SIG-M5 treated with dmso at 0.1 percent for 504 hours (cell line): ENCODE measurements around the gene FOXN3.

Experiments used
- DNase-seq: peaks from one replicate; lab custom pipeline; 2025; ENCODE audit not compliant: unreplicated experiment; lab: John Stamatoyannopoulos, UW

Gene FOXN3

GRCh38 chr14:89237921-89238529 lies 179.0 kb downstream of the FOXN3 start:
- DNase-seq = peak; percentile 23

- no peak for DNase-seq
Measured at GRCh38 chr14:89236851-89237250, 180.2 kb downstream of the FOXN3 start.

DNA sequence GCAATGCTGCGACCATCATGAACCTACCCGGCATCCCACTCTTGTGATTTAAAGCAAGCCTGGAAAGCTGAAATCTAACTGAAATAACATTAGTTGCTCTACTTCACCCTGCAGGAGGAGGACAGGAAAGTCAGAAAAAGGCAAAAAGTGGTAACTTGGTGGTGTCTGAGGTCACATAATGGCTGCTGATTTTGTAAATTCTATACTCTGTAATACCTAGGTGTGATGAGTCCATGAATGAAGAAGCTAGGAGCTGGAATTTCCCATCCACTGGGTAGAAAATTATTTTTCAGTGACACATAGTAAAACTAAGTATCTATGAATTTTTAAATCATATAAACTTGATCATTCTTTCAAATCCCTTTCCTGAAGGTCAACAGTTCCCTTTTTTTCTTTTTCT lies 183.8 kb downstream of the FOXN3 start:
- DNase-seq = no peak

DNA sequence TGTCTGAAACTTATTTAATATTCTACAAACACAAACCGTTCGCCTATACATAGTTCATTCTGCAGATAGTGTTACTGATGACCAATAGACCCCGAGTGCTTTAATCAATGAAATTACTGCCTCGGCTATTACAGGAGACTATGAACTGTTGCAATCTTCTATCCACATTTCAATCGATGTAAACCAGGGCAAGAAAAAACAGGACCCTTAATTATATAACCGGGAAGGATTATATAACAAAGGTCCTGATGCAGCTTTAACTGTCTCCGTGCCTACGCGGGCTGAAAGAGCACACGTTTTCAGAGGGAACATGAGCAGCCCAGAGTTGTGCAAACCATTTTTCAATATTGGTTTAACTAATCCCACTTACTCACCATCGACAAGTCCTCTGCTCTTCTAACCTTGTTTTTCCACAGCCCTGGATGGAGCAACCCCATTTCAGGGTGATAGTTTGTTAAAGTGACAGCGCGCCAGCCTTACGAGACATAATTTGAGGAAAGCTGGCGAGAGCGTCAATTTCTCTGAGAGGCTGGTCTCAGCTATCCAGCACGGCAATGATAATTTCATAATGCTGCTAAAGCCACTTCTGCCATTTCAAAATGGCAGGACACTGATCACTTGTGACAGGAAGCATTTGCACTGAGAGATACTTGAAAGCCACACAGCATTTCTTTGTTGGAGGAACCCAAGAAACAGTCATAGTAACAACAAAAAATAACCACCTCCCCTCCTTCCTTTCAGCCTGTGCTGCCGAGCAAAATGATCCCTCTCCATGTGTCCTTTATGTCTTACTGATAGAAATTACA lies 184.6 kb downstream of the FOXN3 start:
- DNase-seq = no peak

DNA sequence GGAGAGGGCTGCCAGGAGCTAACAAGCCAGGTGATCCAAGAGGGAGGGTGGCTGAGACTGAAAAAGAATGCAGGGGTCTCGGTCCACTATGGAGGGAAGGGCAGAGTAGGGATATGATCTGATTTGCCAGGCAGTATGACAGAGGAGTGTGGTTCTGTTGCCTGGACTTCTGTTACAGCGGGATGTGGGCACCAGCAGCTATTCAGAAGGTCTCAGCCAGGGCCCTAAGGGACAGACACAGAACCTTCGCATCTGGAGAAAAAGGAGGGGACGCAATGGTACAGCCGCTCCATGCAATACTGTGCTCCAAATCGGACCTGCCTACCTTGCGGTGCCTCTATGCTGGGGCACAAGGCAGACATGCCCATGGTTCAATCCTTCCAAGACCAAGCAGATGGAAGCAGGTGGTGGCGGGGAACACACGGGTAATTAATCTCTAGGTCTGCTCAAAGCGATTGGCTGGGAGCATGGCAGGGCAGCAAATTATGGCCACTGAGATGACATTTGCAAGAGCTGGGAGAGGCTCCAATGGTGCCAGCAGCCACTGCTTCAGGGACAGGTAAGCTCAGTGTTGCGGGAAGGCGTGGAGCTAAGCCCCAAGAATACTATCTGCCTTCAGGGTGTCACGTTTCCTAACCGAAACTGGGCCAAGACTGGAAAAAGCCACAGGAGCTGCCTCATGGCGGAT lies 185.5 kb downstream of the FOXN3 start:
- no peak for DNase-seq

DNA sequence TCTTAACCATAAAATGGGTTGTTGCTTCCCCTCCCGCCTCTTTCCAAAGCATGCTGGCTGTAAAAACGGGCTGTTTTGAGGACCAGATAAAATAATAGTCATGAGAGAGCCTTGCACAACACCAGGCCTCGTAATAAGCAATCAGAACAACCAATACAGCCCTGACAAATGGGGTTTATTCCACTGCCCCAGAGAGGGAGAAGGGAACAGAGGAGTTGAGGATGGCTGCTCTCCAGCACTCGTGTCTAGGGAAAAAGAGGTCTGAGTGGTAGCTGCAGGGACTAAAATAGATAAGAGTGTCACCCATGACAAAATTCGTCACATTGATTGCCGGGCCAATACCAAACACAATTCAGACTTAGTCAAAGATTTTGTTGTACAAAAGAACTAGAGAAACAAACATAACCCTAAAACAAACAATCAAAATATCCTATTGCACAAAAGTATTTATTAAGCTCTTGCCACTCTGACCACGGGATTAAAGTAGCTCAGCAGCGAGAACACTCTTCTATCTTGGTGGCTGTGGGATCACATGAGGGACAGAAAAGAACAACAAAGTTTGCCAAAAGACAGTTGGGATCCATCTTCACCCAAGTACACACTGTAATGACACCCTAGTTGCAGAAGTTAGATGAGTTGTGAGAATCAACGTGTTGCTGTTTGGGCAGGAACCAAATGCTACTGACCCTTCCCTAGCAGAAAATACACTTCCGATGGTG lies 188.0 kb downstream of the FOXN3 start:
- DNase-seq = no peak

DNA sequence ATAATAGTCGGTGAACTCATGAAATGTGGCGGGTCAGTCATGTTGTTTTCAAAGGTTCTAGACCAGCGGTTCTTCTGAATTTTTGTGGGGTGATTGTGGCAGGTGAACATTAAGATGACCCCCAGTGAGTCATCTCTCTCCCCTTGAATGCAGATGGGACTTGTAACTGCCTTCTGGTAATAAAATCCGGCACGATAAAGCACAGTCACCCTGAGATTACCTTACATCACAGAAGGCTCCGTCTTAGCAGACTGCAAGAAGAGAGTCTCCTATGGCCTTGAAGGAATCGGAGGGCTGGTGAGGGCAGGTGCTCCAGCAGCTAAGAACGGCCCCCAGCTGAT lies 189.6 kb downstream of the FOXN3 start:
- no peak for DNase-seq

DNA sequence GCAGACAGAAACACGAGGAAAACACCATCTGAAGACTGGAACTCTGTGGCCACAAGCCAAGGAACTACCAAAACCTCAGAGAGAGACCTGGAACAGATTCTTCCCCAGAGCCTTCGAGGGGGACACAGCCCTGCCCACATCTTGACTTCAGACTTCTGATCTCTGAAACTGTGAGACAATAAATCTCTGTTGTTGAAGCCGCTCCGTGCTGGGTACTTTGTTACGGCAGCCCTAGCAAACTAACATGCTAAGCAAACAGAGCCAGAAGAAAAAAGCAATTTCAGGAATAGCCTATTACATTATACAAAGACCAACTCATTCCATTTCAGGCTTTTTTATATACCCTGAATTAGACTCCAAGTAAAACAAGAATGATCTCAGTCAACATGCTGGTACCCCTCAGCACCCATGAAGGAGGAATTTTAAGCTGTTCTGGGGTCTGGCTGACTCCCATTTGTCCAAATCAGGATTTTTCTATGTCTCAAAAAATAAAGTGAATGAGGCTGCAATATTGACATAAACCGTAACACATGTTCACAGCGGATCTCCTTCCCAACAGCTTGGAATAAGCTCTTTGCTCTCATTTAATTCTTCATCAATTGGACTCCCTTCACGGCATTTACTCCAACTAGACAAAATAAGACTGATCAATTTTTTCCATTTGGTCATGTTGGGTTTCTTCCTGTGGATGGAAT lies 190.1 kb downstream of the FOXN3 start:
- DNase-seq = no peak

DNA sequence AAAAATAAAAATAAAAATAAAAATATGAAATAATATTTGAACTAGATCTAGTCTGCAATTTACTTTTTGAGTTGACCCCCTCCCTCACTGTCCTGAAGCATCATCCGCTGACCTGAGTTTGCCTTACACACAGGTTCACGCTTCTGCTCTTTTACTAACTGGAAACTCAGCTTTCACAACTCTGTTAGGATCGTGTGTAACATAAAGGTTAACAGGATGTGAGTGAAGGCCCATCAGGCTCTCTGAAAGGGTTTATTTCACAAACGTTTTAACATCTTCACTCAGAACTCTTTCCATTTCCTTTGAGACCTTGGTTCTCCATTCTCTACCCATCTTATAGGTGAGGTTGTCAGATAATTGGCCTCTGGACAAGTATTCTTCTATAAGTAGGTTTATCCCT lies 191.4 kb downstream of the FOXN3 start:
- no peak for DNase-seq

GRCh38 chr14:89221109-89221810 lies 195.8 kb downstream of the FOXN3 start:
- no peak for DNase-seq

GRCh38 chr14:89219051-89219450 lies 198.0 kb downstream of the FOXN3 start:
- DNase-seq = no peak

DNA sequence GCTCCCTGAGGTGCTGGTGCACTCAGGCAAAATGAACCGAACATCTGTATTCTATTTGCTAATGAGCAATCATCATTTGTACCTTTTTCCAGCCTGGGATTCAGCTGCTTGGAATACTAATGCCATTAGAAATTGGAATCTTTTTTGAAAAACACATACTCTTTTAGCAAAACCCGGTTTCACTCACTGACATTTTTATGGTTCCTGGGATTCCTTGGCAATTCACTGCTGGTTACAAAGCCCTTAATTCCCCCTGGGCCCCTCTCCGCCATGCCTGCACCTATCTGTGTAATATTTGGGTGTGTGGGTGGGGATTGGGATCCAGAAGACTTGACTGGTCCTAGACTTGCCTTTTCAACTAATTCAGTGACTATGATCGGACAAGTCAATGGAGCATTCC lies 199.1 kb downstream of the FOXN3 start:
- no peak for DNase-seq

GRCh38 chr14:89215531-89215930 lies 201.5 kb downstream of the FOXN3 start:
- no peak for DNase-seq

GRCh38 chr14:89215114-89215513 lies 201.9 kb downstream of the FOXN3 start:
- DNase-seq = no peak

- peak; percentile 78 for DNase-seq
Measured at GRCh38 chr14:89214221-89214965, 202.6 kb downstream of the FOXN3 start.

GRCh38 chr14:89212386-89213235 lies 204.4 kb downstream of the FOXN3 start:
- DNase-seq = no peak

GRCh38 chr14:89209558-89209957 lies 207.5 kb downstream of the FOXN3 start:
- DNase-seq = no peak

DNA sequence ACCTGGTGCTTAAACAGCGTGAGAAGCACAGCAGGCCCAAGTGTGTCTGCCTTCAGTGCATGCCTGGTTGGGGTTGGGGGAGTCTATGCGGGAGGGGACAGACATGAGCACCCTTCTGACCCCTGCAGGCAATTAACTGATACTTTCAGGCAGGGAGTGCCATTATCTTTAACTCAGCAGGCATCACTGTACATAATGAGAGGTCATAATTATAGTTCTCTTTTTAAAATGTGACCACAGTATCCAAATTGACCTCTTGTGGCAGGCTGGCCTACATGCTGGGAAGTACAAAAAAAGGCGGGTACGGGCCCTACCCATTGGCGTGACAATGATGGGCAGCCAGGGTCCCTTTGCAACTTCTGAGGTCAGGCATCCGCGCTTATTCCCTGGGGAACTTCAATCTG lies 209.1 kb downstream of the FOXN3 start:
- no peak for DNase-seq
